Tongue (tissue), 2 donors: ENCODE measurements around the gene APOO. TPM values are rescaled to one million over a fixed set of nuclear protein-coding genes. Genes with fewer than 3 reads are reported as not detected.

Source experiments
- DNase-seq: peaks from one replicate; pipeline ENCODE4 v3.0.0-alpha.2; 2015
- total RNA-seq: library from RNA; depleted of rRNA; stranded (reverse); fragments of >200 nt; gene quantifications from one replicate; pipeline ENCODE4 v1.2.3, GENCODE V29; 2014

The APOO gene
- total RNA-seq, 1 donor from 2014 or later: 17.0 TPM

DNA sequence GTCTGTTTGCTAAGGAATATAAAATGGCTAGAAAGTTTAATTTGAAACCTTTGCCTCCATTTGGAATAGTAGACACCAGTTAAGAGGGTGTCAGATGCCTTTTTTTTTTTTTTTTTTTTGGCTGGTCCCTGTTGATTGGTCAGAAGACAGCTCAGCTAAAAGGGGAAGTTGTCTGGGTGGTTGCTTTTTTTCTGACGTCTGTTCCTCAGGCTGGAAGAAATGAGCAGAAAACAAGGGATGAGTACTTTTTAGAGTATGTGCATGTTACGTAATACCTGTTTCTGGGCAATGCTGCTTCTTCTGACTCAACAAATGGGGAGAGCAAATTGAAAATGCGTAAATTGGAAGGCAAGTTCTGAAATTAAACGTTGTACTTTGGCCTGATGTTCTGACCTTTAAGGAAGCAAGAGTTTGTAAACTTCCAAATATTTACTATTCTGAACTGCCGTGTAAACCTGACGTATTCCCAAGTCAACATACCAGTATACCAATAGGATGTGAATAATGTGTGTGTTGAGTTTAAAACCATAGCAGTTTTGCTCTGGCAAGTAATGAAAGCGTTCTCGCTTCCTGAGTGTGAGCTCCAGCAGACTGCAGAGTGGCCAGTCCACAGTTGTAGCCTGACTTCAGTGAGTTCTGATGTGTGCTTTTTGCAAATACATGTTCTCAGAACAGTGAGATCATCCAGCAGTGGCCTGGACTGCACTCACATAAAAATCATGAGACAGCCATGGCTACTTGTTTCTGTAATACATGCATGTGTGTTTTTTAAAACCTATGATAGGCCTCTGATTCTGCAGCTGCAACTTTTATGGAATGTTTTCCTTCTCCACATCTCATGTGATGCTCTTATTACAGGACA, 123.0 kb downstream of the APOO start:
- no peak for DNase-seq

DNA sequence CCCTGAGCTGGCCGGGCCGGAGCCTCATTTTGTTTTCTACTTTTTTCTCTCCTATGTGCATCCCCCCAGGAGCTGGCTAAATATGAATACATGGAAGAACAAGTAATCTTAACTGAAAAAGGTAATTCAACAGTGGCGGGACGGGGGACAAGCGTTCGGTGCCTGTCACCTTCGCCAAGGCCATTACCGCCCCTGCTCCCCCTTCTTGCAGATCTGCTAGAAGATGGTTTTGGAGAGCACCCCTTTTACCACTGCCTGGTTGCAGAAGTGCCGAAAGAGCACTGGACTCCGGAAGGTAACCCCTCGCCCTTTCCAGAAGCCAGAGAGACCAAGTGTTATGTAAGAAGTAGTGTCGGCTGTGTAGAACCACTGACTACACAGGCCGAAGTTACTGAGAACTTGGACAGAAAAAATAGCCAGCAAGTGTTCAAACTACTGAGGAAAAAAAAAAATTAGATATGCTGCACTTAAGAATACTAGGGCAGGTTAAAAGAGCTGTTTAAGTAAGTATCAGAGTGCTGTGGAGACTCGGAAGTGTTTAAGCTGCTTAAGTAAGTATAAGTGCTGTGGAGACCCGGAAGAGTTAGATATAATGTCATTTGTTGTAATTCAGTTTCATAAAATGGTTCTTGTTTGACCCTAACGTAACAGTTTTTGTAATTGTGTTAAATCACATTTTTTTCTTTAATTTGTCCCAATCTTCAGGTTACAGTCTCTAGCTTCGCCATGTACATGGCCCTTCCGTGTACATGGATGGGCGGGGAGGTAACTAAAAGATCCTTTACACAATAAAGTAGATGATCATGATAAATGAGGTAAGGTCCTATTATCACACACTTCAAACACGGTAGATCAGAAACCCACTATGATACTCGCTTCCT, 123.9 kb downstream of the APOO start:
- peak; percentile 18 for DNase-seq

Other genes with a start within 250 kb of the APOO start
- 82.7 TPM for gene PRDX4, start 240.4 kb downstream of the APOO start, total RNA-seq
- 56.3 TPM for gene ACOT9, start 164.7 kb downstream of the APOO start, total RNA-seq
- 136 TPM for gene SAT1, start 124.8 kb downstream of the APOO start, total RNA-seq
- gene CXorf58, start 68 bp upstream of the APOO start, total RNA-seq: not detected
- 26.0 TPM for gene KLHL15, start 119.2 kb upstream of the APOO start, total RNA-seq
- gene EIF2S3, start 147.0 kb upstream of the APOO start, total RNA-seq: 194 TPM
- gene ZFX, start 241.8 kb upstream of the APOO start, total RNA-seq: 158 TPM